ENCODE results near the gene PRG2.
"Not testable (repeated sequence)": the region's sequence is repeated elsewhere in the genome, so short reads cannot be mapped to it uniquely, and the experiment has no call there.

PRG2 gene

DNA sequence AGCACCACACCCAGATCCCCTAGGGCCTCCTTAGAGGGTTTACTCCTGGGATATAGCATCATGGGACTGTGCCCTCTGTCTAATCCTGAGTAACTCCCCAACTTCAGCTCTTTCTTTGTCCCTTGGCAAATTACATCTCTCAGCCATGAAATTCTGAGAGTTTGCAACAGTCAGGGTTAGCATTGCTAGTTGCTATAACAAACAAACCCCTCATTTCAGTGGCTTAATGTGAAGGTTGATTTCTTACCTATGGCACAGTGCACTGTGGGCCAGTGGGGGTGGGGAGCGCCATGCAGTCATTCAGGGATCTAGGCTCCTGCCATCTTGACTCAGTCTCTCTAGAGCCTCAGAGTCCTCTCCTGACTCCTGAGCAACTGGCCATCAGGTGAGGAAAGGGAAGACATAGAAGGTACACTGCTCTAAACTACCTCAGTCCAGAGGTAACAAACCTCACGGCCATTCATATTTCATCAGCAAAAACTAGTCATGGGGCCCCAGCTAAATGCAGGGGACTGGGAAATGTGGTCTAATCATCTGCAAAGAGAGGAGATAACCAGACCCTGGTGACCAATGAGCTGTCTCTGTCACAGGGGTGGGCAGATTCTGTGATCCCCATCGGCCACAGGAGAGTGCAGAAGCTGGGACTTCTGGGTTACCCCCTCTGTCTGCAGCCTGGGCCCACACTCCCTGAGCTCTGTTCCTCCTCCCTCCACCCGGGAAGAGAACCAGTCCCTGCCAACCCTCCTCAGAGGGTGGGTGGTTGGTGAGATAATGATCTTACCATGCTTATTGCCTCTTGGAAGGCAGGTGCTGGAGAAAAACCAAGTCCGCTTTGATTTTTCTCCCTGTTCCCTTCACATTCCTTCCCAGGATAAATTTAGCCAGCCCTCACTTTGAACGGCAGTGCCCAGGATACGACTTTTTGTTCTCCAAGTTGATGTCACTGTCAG, 27.0 kb downstream of the PRG2 start:
- no peak for DNase-seq

DNA sequence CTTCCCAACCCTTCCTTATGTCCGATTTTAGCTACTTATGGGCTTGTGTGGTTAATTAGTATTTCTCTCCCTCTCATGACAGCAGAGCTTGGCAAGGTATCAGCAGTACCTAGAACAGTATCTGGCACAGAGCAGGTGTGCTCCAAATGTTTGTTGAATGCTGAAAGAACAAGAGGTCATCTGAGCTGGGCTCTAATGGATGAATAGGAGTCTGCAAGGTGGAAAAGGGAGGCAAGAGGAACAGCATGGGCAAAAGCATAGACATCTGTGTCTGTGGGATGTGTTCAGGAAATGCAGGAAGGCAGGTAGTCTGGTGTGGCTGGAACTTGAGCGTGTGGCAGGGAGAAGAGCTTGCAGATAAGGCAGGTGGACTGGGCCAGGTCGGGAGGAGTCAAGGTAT, 28.5 kb downstream of the PRG2 start:
- no peak for DNase-seq

DNA sequence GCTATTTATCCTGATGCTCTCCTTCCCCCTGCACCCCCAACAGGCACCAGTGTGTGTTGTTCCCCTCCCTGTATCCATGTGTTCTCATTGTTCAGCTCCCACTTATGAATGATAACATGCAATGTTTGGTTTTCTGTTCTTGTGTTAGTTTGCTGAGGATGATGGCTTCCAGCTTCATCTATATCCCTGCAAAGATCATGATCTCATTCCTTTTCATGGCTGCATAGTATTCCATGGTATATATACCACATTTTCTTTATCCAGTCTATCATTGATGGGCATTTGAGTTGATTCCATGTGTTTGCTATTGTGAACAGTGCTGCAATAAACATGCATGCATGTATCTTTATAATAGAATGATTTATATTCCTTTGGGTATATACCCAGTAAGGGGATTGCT, 29.0 kb downstream of the PRG2 start:
- not testable (repeated sequence) for DNase-seq

DNA sequence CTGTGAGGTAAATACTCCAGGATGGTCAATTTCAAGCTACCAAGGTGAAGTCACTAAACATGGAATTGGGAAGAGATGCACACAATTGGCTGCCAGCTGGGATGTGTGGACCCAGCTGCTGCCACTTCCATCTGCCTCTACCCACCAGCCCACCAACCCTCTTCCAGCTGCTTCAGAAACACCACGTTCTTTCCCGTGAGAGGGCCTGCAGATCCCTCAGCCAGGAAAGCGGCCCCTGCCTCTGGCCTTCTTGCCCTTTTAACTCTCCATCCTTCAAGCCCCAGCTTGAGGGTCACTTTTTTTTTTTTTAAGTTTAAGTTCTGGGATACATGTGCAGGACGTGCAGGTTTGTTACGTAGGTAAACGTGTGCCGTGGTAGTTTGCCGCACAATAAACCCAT, 29.5 kb downstream of the PRG2 start:
- no peak for DNase-seq

DNA sequence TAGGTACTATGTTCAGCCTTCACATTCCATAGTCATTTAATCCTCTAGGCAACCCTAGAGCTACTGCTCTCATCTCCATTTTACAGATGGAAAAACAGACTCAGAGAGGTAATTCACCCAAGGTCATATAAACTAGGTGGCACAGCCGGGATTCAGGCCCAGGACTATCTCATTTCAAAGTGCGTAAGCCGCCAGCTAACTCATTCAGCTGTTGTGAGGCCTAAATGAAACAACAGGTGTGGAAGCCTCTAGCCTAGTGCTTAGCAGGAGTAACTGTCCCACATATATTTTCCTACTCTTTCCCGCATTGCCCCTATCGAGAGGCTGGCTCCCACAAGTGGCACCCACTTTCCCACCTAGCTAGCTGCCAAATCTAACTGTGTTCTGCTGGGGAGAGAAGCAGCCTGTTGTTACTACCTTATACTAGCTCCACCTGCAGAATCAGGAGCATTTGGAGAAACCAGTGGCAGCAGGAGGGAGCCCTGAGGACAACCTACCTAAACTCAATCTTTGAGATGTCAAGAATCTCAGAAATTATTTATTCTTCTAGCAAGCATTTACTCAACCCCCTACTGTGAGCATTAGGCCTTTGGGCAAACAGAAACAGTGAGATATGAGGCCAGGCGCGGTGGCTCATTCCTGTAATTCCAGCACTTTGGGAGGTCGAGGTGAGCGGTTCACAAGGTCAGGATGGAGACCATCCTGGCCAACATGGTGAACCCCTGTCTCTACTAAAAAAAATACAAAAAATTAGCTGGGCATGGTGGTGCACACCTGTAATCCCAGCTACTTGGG, 30.4 kb downstream of the PRG2 start:
- no peak for DNase-seq

DNA sequence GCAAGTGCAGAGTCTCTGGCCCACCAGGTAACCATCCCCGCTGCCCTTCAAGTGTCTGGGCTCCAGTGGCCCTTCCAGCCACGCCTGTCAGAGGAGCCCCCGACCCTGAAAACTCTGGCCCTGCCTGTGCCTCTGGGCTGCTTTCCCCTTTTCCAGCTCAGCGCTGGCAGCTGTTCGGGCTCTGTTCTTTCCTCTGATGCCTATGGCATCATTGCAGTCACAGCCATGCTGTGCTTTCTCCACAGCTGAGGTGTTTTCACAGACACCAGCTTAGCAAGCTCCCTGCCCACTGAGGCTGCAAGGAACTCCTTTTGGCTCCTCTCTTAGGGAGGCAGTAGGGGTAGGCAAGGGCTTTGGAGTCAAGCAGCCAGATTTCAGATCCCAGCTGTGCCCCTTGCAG, 31.1 kb downstream of the PRG2 start:
- DNase-seq, result no peak

DNA sequence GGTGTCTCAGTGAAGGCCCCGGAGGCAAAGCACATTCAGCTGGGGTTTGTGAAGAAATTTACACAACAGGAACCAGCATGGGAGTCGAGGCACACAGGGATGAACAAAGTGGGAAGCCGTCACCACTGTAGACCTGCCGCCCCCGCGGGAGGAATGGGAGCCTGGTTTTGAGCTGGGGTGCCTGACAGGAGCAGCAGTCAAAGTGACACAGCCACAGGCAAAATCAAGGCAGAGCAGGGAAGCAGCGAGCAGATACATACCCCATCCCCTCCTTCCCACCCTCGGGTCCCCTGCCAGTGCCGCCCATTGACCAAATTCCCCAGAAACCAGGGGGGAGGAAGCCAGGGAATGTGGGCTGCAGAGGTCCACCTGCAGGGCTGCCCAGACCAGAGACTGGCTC, 31.5 kb downstream of the PRG2 start:
- DNase-seq, result no peak

DNA sequence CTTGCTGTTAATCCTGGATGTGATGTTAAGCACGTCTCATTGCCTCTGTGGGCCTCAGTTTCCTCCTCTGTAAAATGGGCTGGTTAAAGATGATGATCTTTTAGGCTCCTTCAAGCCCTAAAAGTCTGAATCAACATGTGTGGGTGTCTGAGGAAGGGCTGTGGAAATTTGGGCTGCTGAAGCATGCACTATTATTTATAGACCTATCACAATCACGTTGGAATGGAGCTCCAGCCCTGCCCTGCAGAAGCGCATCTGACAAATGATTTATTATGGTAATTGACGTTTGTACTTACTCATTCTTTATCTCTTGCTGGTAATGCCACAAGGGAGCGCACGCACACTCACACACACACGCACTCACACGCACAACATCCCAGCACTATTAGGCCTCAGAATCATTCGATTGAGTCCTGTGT, 31.9 kb downstream of the PRG2 start:
- no peak for DNase-seq

DNA sequence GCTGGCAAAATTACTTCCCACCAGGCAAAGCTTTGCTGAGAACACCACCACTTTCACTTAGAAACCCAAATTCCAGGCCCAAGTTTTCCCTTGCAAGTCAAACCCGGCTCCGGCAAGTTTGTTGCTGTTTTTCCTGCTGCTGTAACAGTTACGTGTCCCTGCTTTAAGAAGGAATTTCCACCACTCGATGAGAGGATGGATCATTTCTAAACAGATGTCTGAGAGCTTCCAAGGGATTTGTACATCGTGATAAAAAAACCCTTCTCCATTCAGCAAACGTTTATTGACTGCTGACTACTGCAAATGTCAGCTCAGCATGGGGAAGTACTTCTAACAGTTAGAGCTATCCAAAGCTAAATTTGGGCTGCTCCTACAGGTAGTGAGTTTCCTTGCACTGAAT, 32.6 kb downstream of the PRG2 start:
- DNase-seq, result no peak

DNA sequence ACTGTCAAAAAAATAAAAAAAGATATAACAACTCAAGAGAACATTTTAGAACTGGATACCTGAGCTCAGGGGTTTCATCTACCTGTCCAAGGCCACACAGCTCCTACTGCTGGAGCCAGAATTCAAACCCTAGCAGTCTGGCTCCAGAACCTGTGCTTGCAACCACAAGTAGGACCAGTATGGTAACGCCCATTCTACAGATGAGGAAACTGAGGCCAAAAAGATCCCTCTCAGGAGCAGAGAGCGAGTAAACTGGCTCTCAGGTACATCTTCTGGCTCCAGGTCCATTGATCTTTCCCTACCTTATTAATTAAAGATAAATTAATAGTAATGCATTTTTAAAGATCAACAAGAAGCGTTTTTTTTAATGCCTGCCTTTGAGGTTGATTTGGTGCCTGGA, 33.1 kb downstream of the PRG2 start:
- no peak for DNase-seq

DNA sequence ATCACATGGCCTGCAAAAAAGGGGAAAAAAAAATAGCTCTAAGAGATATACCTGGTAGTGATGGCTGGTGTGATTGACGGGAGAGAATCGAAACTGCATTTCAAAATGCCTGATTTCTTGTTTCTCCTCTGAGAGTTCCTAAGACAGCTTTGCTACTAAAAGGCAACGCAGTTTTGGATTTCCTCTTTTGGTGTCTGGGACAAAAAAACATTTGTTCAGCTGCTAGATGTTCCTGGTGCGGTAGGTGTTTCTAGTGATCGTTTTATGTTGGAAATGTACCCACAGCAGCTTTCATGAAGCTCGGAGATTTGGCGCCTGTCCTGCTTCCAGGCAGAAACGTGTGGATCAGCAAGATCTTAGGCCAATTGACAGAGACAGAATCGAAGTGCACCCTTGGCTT, 34.2 kb downstream of the PRG2 start:
- DNase-seq, result no peak

DNA sequence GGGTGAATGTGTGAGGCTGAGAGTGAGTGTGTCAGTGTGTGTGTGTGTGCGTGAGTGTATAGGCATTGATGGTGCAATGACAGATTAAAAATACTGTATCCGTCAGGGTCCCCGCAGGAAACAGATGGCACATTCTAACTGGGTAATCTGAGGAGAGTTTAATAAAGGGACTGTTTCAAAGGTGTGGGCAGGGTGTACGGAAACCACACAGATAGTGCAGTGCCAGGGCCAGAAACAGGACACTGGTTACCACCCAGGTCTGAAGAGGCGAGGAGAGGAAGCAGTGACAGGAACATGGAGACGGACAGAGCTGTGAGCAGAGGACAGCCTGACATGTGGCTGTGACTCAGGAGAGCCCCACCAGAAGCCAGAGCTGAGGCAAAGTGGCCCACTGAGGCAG, 35.8 kb downstream of the PRG2 start:
- DNase-seq, result no peak

DNA sequence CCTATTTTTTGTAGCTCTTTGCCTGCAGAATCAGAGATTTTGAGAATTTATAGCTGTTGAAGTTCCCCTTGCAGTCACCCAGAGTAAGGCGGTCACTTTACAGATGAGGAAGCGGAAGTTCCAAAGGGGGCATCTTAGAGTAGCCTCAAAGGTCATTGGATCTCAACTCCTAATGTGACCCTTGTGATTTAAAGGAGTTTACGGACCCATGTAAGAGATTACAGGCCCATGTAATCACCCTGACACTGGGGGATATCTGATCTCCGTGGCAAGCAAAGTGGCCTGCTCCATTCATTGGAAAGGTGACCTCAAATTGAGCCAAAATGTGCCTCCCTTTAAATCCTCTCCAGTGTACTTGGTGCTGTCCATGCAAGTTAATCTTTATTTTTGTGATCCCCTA, 36.6 kb downstream of the PRG2 start:
- no peak for DNase-seq

DNA sequence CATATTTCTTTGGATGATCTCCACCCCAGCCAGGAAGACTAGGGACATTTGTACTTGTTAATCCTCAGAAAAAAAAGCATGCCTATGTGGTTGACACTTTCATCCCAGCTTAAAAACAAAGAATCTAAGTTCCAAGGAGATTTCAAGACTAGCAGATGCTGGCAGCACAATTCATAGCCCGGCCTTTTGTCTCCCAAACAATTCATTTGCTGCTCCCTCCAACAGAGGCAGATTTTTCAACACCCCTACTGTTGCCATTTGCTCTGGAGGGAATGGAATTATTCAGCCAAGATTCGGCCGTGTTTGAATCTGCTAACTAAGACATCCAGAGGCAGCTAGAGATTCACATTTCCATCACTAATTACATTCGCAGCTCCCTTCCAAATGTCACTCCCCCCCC, 37.0 kb downstream of the PRG2 start:
- no peak for DNase-seq

DNA sequence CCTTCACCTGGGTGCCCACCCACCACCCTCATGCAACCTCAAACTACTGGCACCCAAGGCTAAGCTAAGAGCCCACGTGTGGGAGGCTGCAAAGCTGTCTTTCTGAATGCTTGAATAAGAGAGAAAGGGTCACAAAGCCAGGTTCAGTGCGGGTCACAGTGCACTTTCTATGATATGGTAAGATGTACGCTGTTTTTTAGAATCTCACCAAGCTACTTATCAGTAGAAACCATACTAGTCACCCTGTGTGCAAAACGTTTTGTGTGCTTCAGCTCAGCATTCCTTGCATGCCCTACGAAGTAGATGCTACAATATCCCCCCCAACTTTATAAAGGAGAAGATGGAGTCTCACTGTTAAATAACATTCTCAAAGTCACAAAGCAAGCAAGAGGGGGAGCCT, 37.4 kb downstream of the PRG2 start:
- no peak for DNase-seq

DNA sequence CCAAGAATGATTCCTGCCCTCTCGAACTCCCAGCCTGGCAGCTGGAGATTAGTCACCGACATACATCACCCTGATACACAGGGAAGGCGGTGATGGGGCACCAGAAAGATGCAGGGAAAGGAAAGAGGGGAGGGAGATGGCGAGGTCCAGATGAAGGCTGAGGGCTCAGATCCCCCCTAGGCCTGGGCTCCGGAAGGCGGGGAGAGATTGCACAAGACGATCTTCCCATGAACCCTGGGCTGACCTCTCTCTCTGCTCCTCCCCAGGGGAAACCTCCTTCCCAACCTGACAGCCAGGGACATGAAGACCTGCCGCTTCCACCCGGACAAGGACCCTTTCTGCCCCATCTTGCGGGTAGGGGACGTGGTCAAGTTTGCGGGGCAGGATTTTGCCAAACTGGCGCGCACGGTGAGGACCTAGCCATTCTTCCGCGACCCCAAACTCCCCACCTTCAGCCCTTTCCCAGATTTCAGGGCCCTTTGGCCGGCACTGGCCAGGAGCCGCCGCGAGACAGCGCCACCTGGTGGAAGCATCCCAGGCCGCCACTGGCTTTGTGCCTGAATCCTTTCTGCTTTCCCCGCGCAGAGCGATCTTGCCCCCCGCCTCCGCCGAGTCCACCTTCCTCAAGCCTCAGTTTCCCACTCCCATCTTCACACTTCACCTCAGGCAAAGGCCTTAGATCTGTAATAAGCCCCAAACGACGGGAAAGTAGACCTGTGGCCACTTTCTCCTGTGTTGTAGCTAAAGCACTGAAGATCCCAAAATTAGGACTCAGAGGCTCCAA, 40.8 kb downstream of the PRG2 start:
- DNase-seq, result no peak

DNA sequence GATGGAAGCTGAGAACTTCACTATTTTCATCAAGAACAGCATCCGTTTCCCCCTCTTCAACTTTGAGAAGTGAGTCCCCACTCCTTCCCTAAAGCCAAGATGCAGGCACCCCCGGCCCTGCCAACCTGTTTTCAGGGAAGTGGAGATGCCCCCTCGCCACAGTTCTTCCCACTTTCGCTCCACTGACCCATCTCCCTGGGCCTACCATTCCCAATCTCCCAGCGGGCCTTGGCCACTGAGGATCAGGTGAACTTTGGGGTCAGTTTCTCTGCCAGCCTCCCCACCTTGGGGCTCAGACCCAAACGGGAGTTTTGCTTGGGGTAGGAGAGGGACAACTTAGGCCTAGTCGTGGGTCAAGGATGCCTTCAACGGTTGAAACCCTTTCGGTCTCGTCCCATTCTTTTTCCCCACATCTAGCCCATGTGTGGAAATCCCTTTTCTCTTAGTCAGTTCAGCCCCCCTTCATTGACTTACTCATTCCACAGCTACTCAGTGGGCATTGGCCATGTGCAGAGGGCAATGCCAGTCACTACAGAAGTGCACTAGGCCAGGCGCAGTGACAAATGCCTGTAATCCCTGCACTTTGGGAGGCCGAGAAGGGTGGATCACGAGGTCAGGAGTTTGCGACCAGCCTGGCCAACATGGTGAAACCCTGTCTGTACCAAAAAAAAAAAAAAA, 41.7 kb downstream of the PRG2 start:
- DNase-seq, result no peak

DNA sequence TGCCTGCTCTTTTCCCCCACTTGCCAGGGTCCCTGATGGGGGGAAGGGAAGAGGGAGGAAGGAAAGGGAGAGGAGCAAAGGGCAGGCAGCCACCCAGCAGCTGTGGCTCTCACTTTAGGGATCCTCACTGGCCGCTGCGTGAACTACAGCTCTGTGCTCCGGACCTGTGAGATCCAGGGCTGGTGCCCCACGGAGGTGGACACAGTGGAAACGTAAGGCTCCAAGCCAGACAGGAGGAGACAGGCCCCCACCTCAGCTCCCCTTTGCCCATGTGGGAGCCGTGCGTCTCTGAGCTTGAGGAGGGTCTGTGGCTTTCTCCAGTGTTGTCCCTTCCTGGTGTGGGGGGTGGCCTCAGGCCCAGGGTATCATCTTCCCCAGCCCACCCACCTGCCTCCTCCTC, 42.4 kb downstream of the PRG2 start:
- no peak for DNase-seq

DNA sequence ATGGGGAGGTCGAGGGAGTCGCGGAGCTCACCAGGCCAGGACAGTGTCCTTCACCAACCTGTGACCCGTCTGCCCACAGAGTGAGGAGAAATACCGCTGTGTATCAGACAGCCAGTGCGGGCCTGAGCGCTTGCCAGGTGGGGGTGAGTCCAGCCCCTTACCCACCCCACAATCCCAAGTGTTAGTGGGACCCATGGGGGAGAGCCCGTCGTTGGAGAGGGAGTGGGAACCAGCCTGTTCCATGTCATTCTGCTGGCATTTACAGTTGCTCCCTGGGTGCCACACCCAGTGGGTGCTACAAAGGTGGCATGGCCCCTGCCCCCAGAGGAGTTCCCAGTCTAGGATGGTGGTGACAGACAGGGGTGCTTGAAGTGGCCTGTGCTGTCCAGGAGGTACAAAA, 43.1 kb downstream of the PRG2 start:
- DNase-seq, result no peak

DNA sequence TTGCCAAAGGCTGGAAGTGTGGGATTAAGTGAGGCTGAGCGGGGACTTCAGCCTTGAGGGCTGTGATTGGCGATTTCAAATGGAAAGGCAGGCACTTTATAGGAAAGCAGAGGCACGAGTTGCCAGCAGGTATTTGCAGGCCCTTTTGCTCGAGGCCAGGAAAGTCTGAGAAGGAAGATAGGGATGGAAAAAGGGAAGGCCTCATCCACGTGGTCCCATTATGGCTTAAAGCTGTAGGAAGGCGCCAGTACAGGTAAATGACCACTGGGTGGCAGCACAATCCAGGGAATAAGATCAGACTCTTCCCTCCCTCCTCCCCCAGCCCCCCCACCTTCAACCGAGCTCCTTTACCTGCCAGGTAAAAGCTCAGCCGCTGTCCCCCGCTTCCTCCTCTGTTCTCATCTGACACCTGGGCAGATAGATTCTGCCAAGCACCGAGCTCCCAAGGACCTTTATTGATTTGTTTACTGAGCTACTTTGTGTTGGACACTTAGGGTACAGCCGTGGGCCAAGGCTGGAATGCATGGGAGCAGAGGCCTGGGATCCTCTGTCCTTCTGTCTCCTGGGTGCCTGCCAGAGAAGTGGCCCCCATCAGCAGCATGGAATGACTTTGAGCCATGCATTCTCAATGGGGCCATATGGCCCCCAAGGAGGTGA, 44.8 kb downstream of the PRG2 start:
- peak in 1 of 2 experiments; percentile 30 for DNase-seq

DNA sequence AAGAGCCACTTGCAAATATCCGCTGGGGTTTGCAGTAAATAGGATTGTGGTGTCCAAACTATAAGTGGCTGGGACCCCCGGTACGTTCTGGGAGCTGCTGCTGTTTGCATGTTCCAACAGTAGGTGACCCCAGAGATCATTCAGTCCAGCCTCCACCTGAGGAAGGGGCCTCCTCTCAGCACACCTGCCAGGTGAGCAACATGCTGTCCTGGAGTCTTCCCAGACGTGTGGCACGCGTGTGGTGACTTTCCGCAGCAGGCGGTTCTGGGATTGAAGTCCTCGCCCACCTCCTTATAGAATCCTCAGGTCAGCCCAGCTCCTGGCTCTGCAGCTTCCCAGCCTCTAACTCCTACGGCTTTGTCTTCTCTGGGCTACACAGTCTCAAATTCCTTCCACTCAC, 45.6 kb downstream of the PRG2 start:
- no peak for DNase-seq

DNA sequence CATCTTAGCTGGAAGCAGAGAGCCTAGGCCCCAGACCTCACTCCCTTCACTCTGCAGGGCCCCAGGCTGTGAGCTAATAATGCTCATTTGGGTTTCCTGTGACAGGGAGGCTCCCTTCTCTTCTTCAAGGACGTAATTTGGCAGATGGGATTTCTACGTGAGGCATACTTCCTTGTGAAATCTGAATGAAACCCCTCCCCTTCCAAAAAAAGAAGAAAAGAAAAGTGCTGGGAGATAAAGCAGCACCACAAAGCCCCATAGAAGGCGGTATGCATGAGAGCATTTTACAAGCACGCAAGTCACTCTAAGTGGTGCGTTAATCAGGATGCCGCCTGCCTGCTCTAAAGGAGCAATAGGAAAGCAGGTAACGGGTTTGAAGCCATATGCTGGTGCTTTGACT, 46.6 kb downstream of the PRG2 start:
- no peak for DNase-seq

Measured in cerebellar nuclear complex (tissue), 1 donor.